Measurements from ENCODE around the gene HEXA. TPM values are rescaled to one million over a fixed set of nuclear protein-coding genes. Genes with fewer than 3 reads are reported as not detected.

The HEXA gene
- total RNA-seq, 1 experiment from 2014 or later, result 49.7 TPM

GRCh38 chr15:72358650-72359171 lies 17.1 kb downstream of the HEXA start:
- H3K9me3 Mint-ChIP-seq, result no peaks in the 10 kb centered on the region
- no peak for DNase-seq (ENCODE audit: low spot score)
- no peak for ATAC-seq
- H3K4me1 Mint-ChIP-seq, result no peaks in the 10 kb centered on the region
- no peak overlapping the region for H3K27ac Mint-ChIP-seq
- TF ChIP-seq, protein P1, sequence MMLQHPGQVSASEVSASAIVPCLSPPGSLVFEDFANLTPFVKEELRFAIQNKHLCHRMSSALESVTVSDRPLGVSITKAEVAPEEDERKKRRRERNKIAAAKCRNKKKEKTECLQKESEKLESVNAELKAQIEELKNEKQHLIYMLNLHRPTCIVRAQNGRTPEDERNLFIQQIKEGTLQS (CRISPR knock-in tag; conservative IDR thresholded peaks at IDR 0.05), result no peak
- TF ChIP-seq SMAD3 (CRISPR knock-in tag; IDR thresholded peaks at IDR 0.05; ENCODE audit: borderline replicate concordance), result no peak
- no peak for TF ChIP-seq USF1 (CRISPR knock-in tag; IDR thresholded peaks at IDR 0.05)
- TF ChIP-seq SMAD4 (CRISPR knock-in tag; IDR thresholded peaks at IDR 0.05), result no peak
- no peak for TF ChIP-seq CREB1 (CRISPR knock-in tag; IDR thresholded peaks at IDR 0.05)
- no peak for TF ChIP-seq ZNF396 (CRISPR knock-in tag; IDR thresholded peaks at IDR 0.05; ENCODE audit: borderline replicate concordance)
- TF ChIP-seq, protein P2, sequence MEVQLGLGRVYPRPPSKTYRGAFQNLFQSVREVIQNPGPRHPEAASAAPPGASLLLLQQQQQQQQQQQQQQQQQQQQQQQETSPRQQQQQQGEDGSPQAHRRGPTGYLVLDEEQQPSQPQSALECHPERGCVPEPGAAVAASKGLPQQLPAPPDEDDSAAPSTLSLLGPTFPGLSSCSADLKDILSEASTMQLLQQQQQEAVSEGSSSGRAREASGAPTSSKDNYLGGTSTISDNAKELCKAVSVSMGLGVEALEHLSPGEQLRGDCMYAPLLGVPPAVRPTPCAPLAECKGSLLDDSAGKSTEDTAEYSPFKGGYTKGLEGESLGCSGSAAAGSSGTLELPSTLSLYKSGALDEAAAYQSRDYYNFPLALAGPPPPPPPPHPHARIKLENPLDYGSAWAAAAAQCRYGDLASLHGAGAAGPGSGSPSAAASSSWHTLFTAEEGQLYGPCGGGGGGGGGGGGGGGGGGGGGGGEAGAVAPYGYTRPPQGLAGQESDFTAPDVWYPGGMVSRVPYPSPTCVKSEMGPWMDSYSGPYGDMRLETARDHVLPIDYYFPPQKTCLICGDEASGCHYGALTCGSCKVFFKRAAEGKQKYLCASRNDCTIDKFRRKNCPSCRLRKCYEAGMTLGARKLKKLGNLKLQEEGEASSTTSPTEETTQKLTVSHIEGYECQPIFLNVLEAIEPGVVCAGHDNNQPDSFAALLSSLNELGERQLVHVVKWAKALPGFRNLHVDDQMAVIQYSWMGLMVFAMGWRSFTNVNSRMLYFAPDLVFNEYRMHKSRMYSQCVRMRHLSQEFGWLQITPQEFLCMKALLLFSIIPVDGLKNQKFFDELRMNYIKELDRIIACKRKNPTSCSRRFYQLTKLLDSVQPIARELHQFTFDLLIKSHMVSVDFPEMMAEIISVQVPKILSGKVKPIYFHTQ (CRISPR knock-in tag; IDR thresholded peaks at IDR 0.05), result no peak
- TF ChIP-seq GTF2I (CRISPR knock-in tag; conservative IDR thresholded peaks at IDR 0.05), result no peak
- TF ChIP-seq ELF4 (CRISPR knock-in tag; IDR thresholded peaks at IDR 0.05; ENCODE audit: low read depth), result no peak
- TF ChIP-seq MYBL2 (CRISPR knock-in tag; IDR thresholded peaks at IDR 0.05), result no peak
- TF ChIP-seq KAT7 (CRISPR knock-in tag; IDR thresholded peaks at IDR 0.05; ENCODE audit: borderline replicate concordance), result no peak
- TF ChIP-seq CDX4 (CRISPR knock-in tag; IDR thresholded peaks at IDR 0.05; ENCODE audit: borderline replicate concordance), result no peak
- TF ChIP-seq ZNF263 (CRISPR knock-in tag; IDR thresholded peaks at IDR 0.05; ENCODE audit: low read depth), result no peak
- TF ChIP-seq ZNF317 (CRISPR knock-in tag; IDR thresholded peaks at IDR 0.05; ENCODE audit: borderline replicate concordance, low read depth), result no peak
- TF ChIP-seq, protein P3, sequence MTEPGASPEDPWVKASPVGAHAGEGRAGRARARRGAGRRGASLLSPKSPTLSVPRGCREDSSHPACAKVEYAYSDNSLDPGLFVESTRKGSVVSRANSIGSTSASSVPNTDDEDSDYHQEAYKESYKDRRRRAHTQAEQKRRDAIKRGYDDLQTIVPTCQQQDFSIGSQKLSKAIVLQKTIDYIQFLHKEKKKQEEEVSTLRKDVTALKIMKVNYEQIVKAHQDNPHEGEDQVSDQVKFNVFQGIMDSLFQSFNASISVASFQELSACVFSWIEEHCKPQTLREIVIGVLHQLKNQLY (CRISPR knock-in tag; IDR thresholded peaks at IDR 0.05), result no peak
- TF ChIP-seq CREM (CRISPR knock-in tag; IDR thresholded peaks at IDR 0.05), result no peak
- no peak for TF ChIP-seq TCF7 (CRISPR knock-in tag; IDR thresholded peaks at IDR 0.05; ENCODE audit: low read depth)
- TF ChIP-seq ARID4B (CRISPR knock-in tag; IDR thresholded peaks at IDR 0.05; ENCODE audit: borderline replicate concordance), result no peak
- no peak for TF ChIP-seq STAT6 (CRISPR knock-in tag; conservative IDR thresholded peaks at IDR 0.05; ENCODE audit: low read depth)
- POLR2A ChIA-PET, result no interaction called here
- no peak overlapping the region for H3K4me3 Mint-ChIP-seq
- CTCF ChIA-PET, result no interaction called here
- no peaks in the 10 kb centered on the region for H3K27me3 Mint-ChIP-seq (ENCODE audit: low read depth)
- no peaks in the 10 kb centered on the region; the same call in 1 of the 2 replicates for H3K36me3 Mint-ChIP-seq

Data from WTC11 (cell line).